ENCODE measurements around the gene PCID2. TPM values are rescaled to one million over a fixed set of nuclear protein-coding genes. Genes with fewer than 3 reads are reported as not detected.

PCID2 gene
- total RNA-seq, 1 donor from 2014 or later: 44.9 TPM

DNA sequence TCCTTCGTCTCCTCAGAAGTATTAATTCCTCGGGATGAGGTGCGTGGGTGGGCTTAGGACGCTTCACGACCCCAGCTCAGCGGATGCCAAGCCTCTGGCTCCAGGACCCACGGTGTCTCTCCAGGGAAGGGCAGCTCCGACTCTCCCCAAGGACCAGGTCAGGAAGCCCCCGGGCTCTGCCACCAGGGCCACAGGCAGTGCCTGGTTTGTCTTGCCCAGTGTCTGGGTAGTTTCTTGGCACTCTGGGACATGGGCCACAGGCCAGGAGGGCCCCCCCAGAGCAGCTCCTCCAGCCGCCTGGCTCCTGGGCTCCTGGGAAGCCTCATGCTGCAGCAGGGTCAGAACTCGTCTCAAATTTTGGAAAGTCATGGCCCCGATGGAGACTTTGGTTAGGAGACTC lies 47.5 kb downstream of the PCID2 start:
- Histone ChIP-seq H3K4me3 (no peak overlapping the region), H3K9me3 (no peaks in the 10 kb centered on the region), H3K27me3 (no peaks in the 10 kb centered on the region), H3K4me1 (no peaks in the 10 kb centered on the region), H3K27ac (no peak overlapping the region), H3K36me3 (no peaks in the 10 kb centered on the region)
- intact Hi-C loops (cut with DNase I): no loop called here
- no peak for DNase-seq (ENCODE audit: extremely low spot score in 2 of 2)
- TF ChIP-seq, protein P1, sequence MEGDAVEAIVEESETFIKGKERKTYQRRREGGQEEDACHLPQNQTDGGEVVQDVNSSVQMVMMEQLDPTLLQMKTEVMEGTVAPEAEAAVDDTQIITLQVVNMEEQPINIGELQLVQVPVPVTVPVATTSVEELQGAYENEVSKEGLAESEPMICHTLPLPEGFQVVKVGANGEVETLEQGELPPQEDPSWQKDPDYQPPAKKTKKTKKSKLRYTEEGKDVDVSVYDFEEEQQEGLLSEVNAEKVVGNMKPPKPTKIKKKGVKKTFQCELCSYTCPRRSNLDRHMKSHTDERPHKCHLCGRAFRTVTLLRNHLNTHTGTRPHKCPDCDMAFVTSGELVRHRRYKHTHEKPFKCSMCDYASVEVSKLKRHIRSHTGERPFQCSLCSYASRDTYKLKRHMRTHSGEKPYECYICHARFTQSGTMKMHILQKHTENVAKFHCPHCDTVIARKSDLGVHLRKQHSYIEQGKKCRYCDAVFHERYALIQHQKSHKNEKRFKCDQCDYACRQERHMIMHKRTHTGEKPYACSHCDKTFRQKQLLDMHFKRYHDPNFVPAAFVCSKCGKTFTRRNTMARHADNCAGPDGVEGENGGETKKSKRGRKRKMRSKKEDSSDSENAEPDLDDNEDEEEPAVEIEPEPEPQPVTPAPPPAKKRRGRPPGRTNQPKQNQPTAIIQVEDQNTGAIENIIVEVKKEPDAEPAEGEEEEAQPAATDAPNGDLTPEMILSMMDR (IDR thresholded peaks at IDR 0.05): no peak
- TF ChIP-seq POLR2A (IDR thresholded peaks at IDR 0.05) (no peak), POLR2AphosphoS5 (IDR thresholded peaks at IDR 0.05; ENCODE audit: insufficient read depth in 1 of 2, low read depth in 1 of 2) (no peak)

DNA sequence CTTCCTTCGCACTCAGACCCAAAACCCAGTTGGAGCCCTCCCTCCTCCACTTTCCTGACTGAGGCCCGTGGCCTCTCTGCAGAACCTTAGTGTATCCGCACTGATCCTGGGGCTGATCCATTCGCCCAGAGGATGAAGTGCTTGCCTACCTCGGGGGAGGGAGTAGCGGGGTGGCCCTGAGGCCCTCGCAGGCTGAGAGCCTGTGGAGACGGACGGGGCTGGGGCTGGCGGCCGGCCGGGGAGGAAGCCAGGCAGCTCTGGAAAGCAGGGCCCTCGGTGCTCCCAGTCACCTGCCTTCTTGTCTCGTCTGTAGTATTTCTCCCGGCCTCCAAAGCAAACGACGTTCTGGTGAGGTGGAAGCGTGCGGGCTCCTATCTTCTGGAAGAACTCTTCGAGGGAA lies 48.8 kb downstream of the PCID2 start:
- Histone ChIP-seq H3K36me3 (no peaks in the 10 kb centered on the region), H3K4me3 (no peak overlapping the region), H3K9me3 (no peaks in the 10 kb centered on the region), H3K27me3 (no peaks in the 10 kb centered on the region), H3K4me1 (peaks cover 2% of the 10 kb centered on the region), H3K27ac (no peak overlapping the region)
- intact Hi-C loops (cut with DNase I): loop anchor here (10.0 kb wide), 1 partner anchor 205 kb away; the partner anchor contains the start of gene GRTP1
- no peak for DNase-seq (ENCODE audit: extremely low spot score in 2 of 2)
- TF ChIP-seq, protein P1 (IDR thresholded peaks at IDR 0.05): no peak
- TF ChIP-seq POLR2A (IDR thresholded peaks at IDR 0.05): no peak
- TF ChIP-seq POLR2AphosphoS5 (IDR thresholded peaks at IDR 0.05; ENCODE audit: insufficient read depth in 1 of 2, low read depth in 1 of 2): no peak

DNA sequence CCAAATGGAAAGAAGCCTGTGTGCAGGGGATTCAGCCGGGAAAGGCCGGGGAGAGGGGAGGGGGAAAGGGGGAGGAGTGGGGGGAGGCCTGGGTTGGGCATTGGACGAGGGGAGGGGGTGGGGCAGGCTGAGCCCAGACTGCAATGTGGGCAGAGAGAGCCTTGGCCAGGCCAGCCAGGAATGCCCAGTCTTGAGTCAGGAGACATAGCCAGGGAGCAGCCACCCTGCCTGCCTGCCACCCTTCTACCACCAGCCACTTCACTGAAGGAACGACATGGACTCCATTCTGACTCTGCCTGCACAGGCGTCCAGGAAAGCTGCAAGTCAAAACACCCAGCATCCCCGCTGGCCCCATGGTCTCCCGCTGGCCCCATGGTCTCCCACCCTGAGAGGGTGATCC lies 49.5 kb downstream of the PCID2 start:
- intact Hi-C loops (cut with DNase I): loop anchor here (10.0 kb wide), 1 partner anchor 206 kb away; the partner anchor contains the start of gene GRTP1

DNA sequence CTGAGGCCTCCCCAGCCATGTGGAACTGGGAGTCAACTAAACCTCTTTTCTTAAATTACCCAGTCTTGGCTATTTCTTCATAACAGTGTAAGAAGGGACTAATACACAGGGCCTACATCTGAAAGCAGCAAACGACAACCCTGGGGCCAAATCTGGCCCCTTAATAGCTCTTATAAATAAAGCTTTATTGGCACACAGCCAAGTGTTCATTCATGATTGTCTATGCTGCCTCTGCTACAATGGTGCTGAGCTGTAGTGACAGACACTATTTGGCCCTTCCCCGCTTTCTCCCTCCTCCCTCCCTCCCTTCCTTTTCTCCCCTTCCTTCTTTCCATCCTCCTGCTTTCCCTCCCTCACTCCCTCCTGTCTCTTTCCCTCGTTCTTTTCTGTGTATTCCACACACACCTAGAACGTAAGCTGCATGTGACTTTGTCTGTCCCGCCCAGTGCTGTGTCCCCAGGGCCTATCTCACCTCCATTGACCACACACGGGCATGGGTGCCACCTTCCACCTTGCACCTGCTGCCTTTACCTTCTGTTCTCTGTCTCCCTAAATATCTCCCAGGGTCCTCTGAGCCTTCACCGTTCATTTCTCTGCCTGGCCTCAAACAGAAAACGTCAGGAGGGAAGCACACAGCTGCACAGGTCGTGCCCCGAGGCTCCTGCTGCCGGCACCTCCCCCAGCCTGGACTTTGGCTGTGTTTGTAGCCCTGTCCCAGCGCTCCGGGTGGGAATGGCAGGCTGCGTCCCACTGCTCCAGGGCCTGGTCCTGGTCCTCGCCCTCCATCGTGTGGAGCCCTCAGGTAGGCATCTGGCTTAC lies 50.3 kb downstream of the PCID2 start, which contains the start of gene PROZ:
Gene PROZ (plus strand): TSS at position 720 of the 819 bp plus-strand sequence. CDS start 13 bp downstream, at position 733.
- Histone ChIP-seq H3K9me3 (no peaks in the 10 kb centered on the region), H3K27me3 (no peaks in the 10 kb centered on the region), H3K4me3 (no peak within 1 kb of the TSS), H3K36me3 (no peaks in the 10 kb centered on the region), H3K27ac (no peak within 1 kb of the TSS), H3K4me1 (peaks cover 10% of the 10 kb centered on the region)
- peak; percentile 61 to 76 for DNase-seq (ENCODE audit: extremely low spot score in 2 of 2)
- TF ChIP-seq POLR2A (IDR thresholded peaks at IDR 0.05) (no peak), POLR2AphosphoS5 (IDR thresholded peaks at IDR 0.05; ENCODE audit: insufficient read depth in 1 of 2, low read depth in 1 of 2) (no peak)
- TF ChIP-seq, protein P1 (IDR thresholded peaks at IDR 0.05): no peak
- intact Hi-C loops (cut with DNase I): loop anchor here (10.0 kb wide), 1 partner anchor 207 kb away; the partner anchor contains the start of gene GRTP1

More for the DNA sequence above, 49.5 kb downstream of the PCID2 start:
- Histone ChIP-seq H3K36me3 (no peaks in the 10 kb centered on the region), H3K4me1 (peaks cover 6% of the 10 kb centered on the region), H3K4me3 (no peak overlapping the region), H3K27me3 (no peaks in the 10 kb centered on the region), H3K9me3 (no peaks in the 10 kb centered on the region), H3K27ac (no peak overlapping the region)
- DNase-seq (ENCODE audit: extremely low spot score in 2 of 2): no peak
- TF ChIP-seq POLR2A (IDR thresholded peaks at IDR 0.05): no peak
- TF ChIP-seq, protein P1 (IDR thresholded peaks at IDR 0.05): no peak
- TF ChIP-seq POLR2AphosphoS5 (IDR thresholded peaks at IDR 0.05; ENCODE audit: insufficient read depth in 1 of 2, low read depth in 1 of 2): no peak
